Thymus (tissue), 11 donors: ENCODE results near the gene DNM1. TPM values are rescaled to one million over a fixed set of nuclear protein-coding genes. Genes with fewer than 3 reads are reported as not detected.

ENCODE experiments used
- DNase-seq, 9 donors: peaks; one replicate each; pipeline ENCODE4 v3.0.0-alpha.2; 2013; ENCODE audit warnings: low spot score in 9 of 9, low read depth in 6 of 9, missing footprints in 1 of 9
- H3K27ac ChIP-seq, 2 donors: one replicate each; pipeline ENCODE4 v1.5.1; 2013; ENCODE audit warnings: control low read depth in 1 of 2, low read depth in 1 of 2, low read length in 1 of 2, mild to moderate bottlenecking in 1 of 2, moderate library complexity in 1 of 2
- H3K27me3 ChIP-seq, 2 donors: one replicate each; pipeline ENCODE4 v1.5.1; 2013; ENCODE audit warnings: low read length in 1 of 2; ENCODE audit not compliant: control insufficient read depth in 2 of 2, insufficient read depth in 1 of 2
- H3K36me3 ChIP-seq, 2 donors: one replicate each; pipeline ENCODE4 v1.5.1; 2013; ENCODE audit warnings: low read length in 1 of 2, mild to moderate bottlenecking in 1 of 2, moderate library complexity in 1 of 2; ENCODE audit not compliant: control insufficient read depth in 2 of 2, insufficient read depth in 2 of 2
- H3K4me1 ChIP-seq, 2 donors: one replicate each; pipeline ENCODE4 v1.5.1; 2013; ENCODE audit warnings: low read length in 2 of 2; ENCODE audit not compliant: control insufficient read depth in 2 of 2, insufficient read depth in 2 of 2
- H3K4me3 ChIP-seq, 2 donors: one replicate each; pipeline ENCODE4 v1.5.1; 2013; ENCODE audit warnings: low read length in 2 of 2, control low read depth in 1 of 2, mild to moderate bottlenecking in 1 of 2
- H3K9me3 ChIP-seq, 2 donors: one replicate each; pipeline ENCODE4 v1.5.1; 2013; ENCODE audit warnings: low read length in 1 of 2, mild to moderate bottlenecking in 1 of 2; ENCODE audit not compliant: control insufficient read depth in 2 of 2, insufficient read depth in 1 of 2
- WGBS: extraction: QIAGEN DNeasy Blood & Tissue Kit; methylation state at CpG from one replicate; pipeline ENCODE4 v1.1.7; 2013; 5-methylcytosine and 5-hydroxymethylcytosine counted together
- polyA plus RNA-seq: library from polyadenylated mRNA; stranded (reverse); fragments of 200-250 nt; gene quantifications from one replicate; pipeline ENCODE4 v1.2.3, GENCODE V29; 2013
- total RNA-seq: library from RNA; stranded (reverse); fragments of 120-200 nt; gene quantifications from one replicate; pipeline ENCODE4 v1.2.4, GENCODE V29; 2013
- donor health status: healthy.

Gene DNM1
- total and polyA plus RNA-seq, 2 donors = 0.94 to 4.5 TPM

- Histone ChIP-seq H3K4me1 (peaks cover 0 to 7% of the 10 kb centered on the region in 2 donors), H3K27me3 (peaks cover 0 to 5% of the 10 kb centered on the region in 2 donors), H3K36me3 (peaks cover 50 to 53% of the 10 kb centered on the region in 2 donors), H3K9me3 (no peaks in the 10 kb centered on the region), H3K4me3 (no peak overlapping the region), H3K27ac (no peak overlapping the region)
- DNase-seq = no peak
- WGBS = 94% methylated on average over 23 of the region's 23 CpGs
Observed at GRCh38 chr9:128257086-128257825, 54.1 kb downstream of the DNM1 start.

DNA sequence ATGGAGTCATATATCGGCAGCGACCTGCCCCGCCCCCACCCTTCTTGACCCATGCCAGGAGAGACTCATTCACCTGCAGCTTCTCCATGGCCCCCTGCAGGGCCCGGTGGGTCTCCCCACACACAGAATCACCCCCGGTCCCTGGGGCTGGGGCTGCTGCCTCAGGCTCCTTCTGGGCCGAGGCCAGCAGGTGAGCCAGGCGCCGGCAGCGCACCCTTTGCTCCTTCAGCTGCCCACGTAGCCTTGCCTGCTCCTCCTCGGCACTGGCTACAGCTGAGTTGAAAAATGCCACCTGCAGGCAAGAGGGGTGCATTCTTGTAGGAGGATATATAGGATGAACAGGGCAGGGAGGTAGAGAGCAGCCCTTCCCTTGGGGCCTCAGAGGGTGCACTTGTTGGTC, 54.7 kb downstream of the DNM1 start:
- H3K27ac ChIP-seq = no peak overlapping the region
- DNase-seq = no peak
- 98% methylated on average over 11 of the region's 11 CpGs for WGBS
- H3K27me3 ChIP-seq = no peaks in the 10 kb centered on the region
- H3K36me3 ChIP-seq = peaks cover 55 to 60% of the 10 kb centered on the region in 2 donors
- H3K4me1 ChIP-seq = peaks cover 0 to 6% of the 10 kb centered on the region in 2 donors
- no peak overlapping the region for H3K4me3 ChIP-seq
- no peaks in the 10 kb centered on the region for H3K9me3 ChIP-seq

DNA sequence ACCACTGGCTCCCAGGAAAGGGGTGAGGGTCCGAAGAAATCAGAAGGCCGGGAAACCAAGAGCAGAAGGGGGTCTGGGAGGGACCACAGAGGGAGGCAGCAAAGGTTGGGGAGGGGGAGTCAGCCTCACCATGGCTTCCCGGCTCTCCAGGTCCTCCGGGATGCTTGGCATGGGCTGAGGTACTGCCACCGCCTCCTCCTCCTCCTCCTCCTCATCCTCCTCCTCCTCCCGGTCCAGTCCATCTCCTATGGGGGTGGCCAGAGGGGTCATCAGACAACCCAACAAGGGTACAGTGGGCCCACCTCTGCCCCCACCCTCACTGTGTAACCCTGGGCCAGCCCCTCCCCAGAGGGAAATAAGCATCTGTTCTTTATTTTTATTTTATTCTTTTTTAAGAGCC, 55.1 kb downstream of the DNM1 start:
- 96% methylated on average over 6 of the region's 6 CpGs for WGBS
- no peaks in the 10 kb centered on the region for H3K27me3 ChIP-seq
- peaks cover 0 to 1% of the 10 kb centered on the region in 2 donors for H3K4me1 ChIP-seq
- H3K4me3 ChIP-seq = no peak overlapping the region
- no peaks in the 10 kb centered on the region for H3K9me3 ChIP-seq
- no peak for DNase-seq
- peaks cover 56 to 60% of the 10 kb centered on the region in 2 donors for H3K36me3 ChIP-seq
- no peak overlapping the region for H3K27ac ChIP-seq

DNA sequence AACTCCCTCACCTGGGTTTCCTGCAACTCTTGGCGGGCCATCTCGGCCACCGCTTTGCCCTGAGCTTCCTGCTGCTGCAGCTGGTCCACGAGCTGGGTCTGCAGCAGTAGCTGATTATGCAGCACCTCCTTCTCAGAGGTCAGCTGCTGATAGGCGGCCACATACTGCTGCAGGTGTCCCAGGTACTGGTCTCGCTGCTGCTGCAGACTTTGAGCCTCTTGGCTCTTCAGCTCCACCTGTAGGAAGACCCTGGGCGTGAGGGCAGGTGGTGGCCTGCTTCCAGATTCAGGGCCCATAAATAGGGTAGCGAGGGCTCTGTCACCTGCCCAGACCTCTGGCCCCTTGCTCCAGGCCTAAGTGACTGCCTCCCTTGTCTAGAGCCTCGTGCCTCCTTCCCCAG, 56.0 kb downstream of the DNM1 start:
- no peaks in the 10 kb centered on the region for H3K4me1 ChIP-seq
- no peak overlapping the region for H3K4me3 ChIP-seq
- no peak for DNase-seq
- H3K27ac ChIP-seq = no peak overlapping the region
- H3K9me3 ChIP-seq = no peaks in the 10 kb centered on the region
- H3K27me3 ChIP-seq = no peaks in the 10 kb centered on the region
- peaks cover 56 to 60% of the 10 kb centered on the region in 2 donors for H3K36me3 ChIP-seq
- 97% methylated on average over 9 of the region's 9 CpGs for WGBS

- Histone ChIP-seq H3K36me3 (peaks cover 60 to 63% of the 10 kb centered on the region in 2 donors), H3K27me3 (no peaks in the 10 kb centered on the region), H3K27ac (no peak overlapping the region), H3K9me3 (no peaks in the 10 kb centered on the region), H3K4me3 (no peak overlapping the region), H3K4me1 (no peaks in the 10 kb centered on the region)
- WGBS = 98% methylated on average over 17 of the region's 17 CpGs
- DNase-seq = no peak
Observed at GRCh38 chr9:128260340-128260739, 57.2 kb downstream of the DNM1 start.

DNA sequence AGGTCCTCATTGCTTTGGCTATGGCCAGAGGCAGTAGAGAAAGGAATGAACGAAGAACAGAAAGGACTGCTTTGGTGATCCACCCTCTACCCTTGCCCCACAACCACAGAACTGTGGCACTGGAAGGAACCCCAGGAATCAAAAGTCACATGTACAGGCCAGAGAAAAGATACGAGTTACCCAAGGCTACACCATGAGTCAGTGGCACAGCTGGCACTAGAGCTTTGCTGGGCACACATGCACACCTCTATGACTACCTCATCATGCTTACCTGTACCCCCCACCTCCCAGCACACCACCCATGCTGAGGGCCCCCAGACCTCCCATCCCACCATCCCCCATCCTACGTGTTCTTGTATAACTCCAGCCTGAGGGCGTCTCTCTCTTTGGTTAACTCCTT, 59.5 kb downstream of the DNM1 start:
- peaks cover 56 to 71% of the 10 kb centered on the region in 2 donors for H3K36me3 ChIP-seq
- WGBS = 97% methylated on average over 4 of the region's 4 CpGs
- no peaks in the 10 kb centered on the region for H3K4me1 ChIP-seq
- H3K27me3 ChIP-seq = no peaks in the 10 kb centered on the region
- DNase-seq = no peak
- H3K9me3 ChIP-seq = no peaks in the 10 kb centered on the region
- H3K4me3 ChIP-seq = no peak overlapping the region
- H3K27ac ChIP-seq = no peak overlapping the region

- no peak for DNase-seq
- Histone ChIP-seq H3K9me3 (no peaks in the 10 kb centered on the region), H3K4me1 (no peaks in the 10 kb centered on the region), H3K36me3 (peaks cover 32 to 60% of the 10 kb centered on the region in 2 donors), H3K27me3 (no peaks in the 10 kb centered on the region), H3K4me3 (no peak overlapping the region), H3K27ac (no peak overlapping the region)
- WGBS = 98% methylated on average over 10 of the region's 10 CpGs
Observed at GRCh38 chr9:128265348-128265847, 62.2 kb downstream of the DNM1 start.

DNA sequence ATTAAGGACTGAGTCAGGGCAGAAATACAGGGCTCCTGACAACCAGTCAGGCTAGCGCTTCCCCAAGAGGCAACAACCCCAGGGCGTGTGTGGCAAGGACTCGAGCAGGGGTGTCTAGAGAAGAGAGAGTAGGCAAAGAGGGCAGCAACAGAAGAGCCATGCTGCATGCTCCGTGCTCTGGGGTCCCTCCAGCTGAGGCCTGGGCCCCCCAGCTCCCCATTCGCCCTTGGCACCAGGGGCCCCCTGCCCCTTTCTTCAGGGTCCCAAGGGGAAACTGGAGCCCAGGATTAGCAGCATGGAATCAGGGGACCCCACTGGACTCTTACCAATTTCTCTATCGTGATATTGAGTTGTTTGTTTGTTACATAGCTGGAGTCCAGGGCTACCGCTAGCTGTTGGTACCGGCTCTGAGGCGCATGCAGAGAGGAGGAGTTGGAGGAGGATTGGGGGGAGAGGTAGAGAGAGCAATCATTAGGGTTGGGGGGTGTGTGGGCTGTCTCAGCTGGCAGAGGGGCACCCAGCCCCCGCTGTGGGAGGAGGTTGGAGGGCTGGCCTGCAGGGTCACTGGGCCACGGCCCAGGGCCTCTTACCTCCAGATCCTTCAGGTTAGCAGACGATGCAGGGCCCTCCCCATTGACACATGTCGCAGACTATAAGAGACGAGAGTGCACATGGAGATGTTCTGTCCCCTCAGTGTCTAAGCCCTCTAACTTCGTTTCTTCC, 63.9 kb downstream of the DNM1 start:
- H3K36me3 ChIP-seq = peaks cover 24 to 55% of the 10 kb centered on the region in 2 donors
- no peak overlapping the region for H3K27ac ChIP-seq
- 97% methylated on average over 15 of the region's 15 CpGs for WGBS

GRCh38 chr9:128271112-128271511, 67.9 kb downstream of the DNM1 start:
- peaks cover 23 to 46% of the 10 kb centered on the region in 2 donors for H3K36me3 ChIP-seq
- H3K27ac ChIP-seq = no peak overlapping the region
- DNase-seq = no peak

More for the DNA sequence above, 63.9 kb downstream of the DNM1 start:
- H3K9me3 ChIP-seq = no peaks in the 10 kb centered on the region
- H3K4me3 ChIP-seq = no peak overlapping the region
- H3K4me1 ChIP-seq = no peaks in the 10 kb centered on the region
- no peak for DNase-seq
- no peaks in the 10 kb centered on the region for H3K27me3 ChIP-seq

More at GRCh38 chr9:128271112-128271511, 67.9 kb downstream of the DNM1 start:
- H3K4me3 ChIP-seq = no peak overlapping the region
- H3K27me3 ChIP-seq = no peaks in the 10 kb centered on the region
- WGBS = 95% methylated on average over 3 of the region's 3 CpGs
- peaks cover 7 to 19% of the 10 kb centered on the region in 2 donors for H3K4me1 ChIP-seq
- H3K9me3 ChIP-seq = no peaks in the 10 kb centered on the region
